ENCODE results near the gene ZGPAT. TPM values are rescaled to one million over a fixed set of nuclear protein-coding genes. Genes with fewer than 3 reads are reported as not detected.
A peak's percentile ranks its signal among the peaks of the same experiment; 100 is the strongest.

ZGPAT gene
- total RNA-seq, 4 donors from 2014 or later: 21.7 to 25.8 (median 23.3) TPM

GRCh38 chr20:63732118-63733095 lies 24.6 kb downstream of the ZGPAT start:
- 87% methylated on average over 38 of the region's 38 CpGs for WGBS
- Histone ChIP-seq H3K36me3 (peaks cover 40% of the 10 kb centered on the region), H3K27ac (no peak overlapping the region), H3K4me3 (no peak overlapping the region), H3K27me3 (no peaks in the 10 kb centered on the region), H3K9me3 (no peaks in the 10 kb centered on the region), H3K4me1 (peaks cover 16% of the 10 kb centered on the region)
- no peak for TF ChIP-seq POLR2A (IDR thresholded peaks at IDR 0.05)
- TF ChIP-seq POLR2AphosphoS5 (IDR thresholded peaks at IDR 0.05): no peak
- TF ChIP-seq CTCF (IDR thresholded peaks at IDR 0.05): no peak
- TF ChIP-seq EP300 (IDR thresholded peaks at IDR 0.05): no peak
- DNase-seq (ENCODE audit: low spot score in 2 of 2): peak in 1 of 2 donors; percentile 41

GRCh38 chr20:63733117-63733516 lies 25.3 kb downstream of the ZGPAT start:
- TF ChIP-seq POLR2A (IDR thresholded peaks at IDR 0.05) (no peak), EP300 (IDR thresholded peaks at IDR 0.05) (no peak), POLR2AphosphoS5 (IDR thresholded peaks at IDR 0.05) (no peak), CTCF (IDR thresholded peaks at IDR 0.05) (no peak)
- Histone ChIP-seq H3K9me3 (no peaks in the 10 kb centered on the region), H3K4me3 (no peak overlapping the region), H3K27me3 (no peaks in the 10 kb centered on the region), H3K4me1 (peaks cover 23% of the 10 kb centered on the region), H3K27ac (no peak overlapping the region), H3K36me3 (peaks cover 40% of the 10 kb centered on the region)
- WGBS: 100% methylated on average over 2 of the region's 13 CpGs
- peak in 1 of 2 donors; percentile 49 for DNase-seq (ENCODE audit: low spot score in 2 of 2)

- no peaks in the 10 kb centered on the region for H3K27me3 ChIP-seq
- peaks cover 29% of the 10 kb centered on the region for H3K4me1 ChIP-seq
- DNase-seq (ENCODE audit: low spot score in 2 of 2): peak in 1 of 2 donors; percentile 60
- TF ChIP-seq POLR2A (IDR thresholded peaks at IDR 0.05) (no peak), POLR2AphosphoS5 (IDR thresholded peaks at IDR 0.05) (no peak), EP300 (IDR thresholded peaks at IDR 0.05) (no peak), CTCF (IDR thresholded peaks at IDR 0.05) (no peak)
- H3K4me3 ChIP-seq: no peak overlapping the region
- peaks cover 36% of the 10 kb centered on the region for H3K36me3 ChIP-seq
- H3K9me3 ChIP-seq: no peaks in the 10 kb centered on the region
- 95% methylated on average over 11 of the region's 18 CpGs for WGBS
- no peak overlapping the region for H3K27ac ChIP-seq
Observed at GRCh38 chr20:63733579-63734081, 25.8 kb downstream of the ZGPAT start.

- DNase-seq (ENCODE audit: low spot score in 2 of 2): peak in 1 of 2 donors; percentile 52
- Histone ChIP-seq H3K36me3 (peaks cover 36% of the 10 kb centered on the region), H3K9me3 (no peaks in the 10 kb centered on the region), H3K27ac (no peak overlapping the region), H3K27me3 (no peaks in the 10 kb centered on the region), H3K4me3 (no peak overlapping the region), H3K4me1 (peaks cover 36% of the 10 kb centered on the region)
- no peak for TF ChIP-seq POLR2AphosphoS5 (IDR thresholded peaks at IDR 0.05)
- TF ChIP-seq POLR2A (IDR thresholded peaks at IDR 0.05): no peak
- TF ChIP-seq EP300 (IDR thresholded peaks at IDR 0.05): no peak
- no peak for TF ChIP-seq CTCF (IDR thresholded peaks at IDR 0.05)
- WGBS: 97% methylated on average over 14 of the region's 25 CpGs
Observed at GRCh38 chr20:63734111-63734945, 26.5 kb downstream of the ZGPAT start.
